ENCODE results near the gene CCBE1. TPM values are rescaled to one million over a fixed set of nuclear protein-coding genes. Genes with fewer than 3 reads are reported as not detected.
"Not testable (repeated sequence)": the region's sequence is repeated elsewhere in the genome, so short reads cannot be mapped to it uniquely, and the experiment has no call there.

CCBE1 gene
- 1 to 10 TPM in 1 of 2 donors, under 1 TPM in 1; 0.99 to 1.9 TPM for total RNA-seq
- 1 to 10 TPM; 1.8 to 2.7 TPM for polyA plus RNA-seq (ENCODE audit: insufficient read length in 2 of 2)
- long read RNA-seq, donor 1, full-length matches to known transcripts = 1 of 1 reads
- long read RNA-seq, donor 1, partial matches to known transcripts = 0 of 1 reads
- long read RNA-seq, donor 1, other reads (novel, unspliced or antisense) = 0 of 1 reads
- long read RNA-seq, donor 2 = 0 reads
- long read RNA-seq, donor 3 = 0 reads
- long read RNA-seq, donor 4, full-length matches to known transcripts = 14 of 14 reads
- long read RNA-seq, donor 4, partial matches to known transcripts = 0 of 14 reads
- long read RNA-seq, donor 4, other reads (novel, unspliced or antisense) = 0 of 14 reads

DNA sequence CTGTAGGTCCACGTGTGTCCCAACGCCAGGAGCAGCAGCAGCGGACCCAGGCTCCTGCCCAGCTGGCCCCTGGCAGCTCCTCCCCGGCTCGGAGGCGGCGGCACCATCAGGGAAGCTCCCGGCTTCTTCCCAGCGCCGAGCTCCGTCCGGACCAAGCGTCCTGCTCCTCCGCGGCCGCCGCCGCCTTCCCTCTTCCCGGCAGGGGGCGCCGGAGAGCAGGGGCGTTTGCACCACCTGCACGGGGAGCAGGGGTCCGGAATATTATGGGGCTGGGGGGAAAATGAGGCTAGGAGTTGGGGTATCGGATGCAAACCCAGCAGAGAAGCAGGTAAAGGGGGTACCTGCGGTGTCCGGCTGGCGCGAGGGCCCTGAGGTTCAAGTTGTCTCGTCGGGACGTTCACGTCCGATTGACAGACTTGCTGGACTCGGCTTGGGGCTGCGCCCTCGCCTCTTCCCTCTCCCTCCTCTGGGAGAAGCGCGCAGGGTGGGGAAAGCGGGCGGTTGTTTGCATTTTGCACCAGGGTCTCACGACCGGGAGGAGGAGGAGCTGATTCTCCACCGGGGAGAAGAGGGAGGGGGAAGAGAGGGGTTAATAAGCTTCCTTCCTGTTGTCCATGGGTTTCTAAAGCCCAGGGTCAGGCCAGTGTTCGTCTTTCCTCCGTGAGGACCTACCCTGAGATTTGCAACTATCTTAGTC, at the start of gene CCBE1:
CCBE1 (minus strand) TSS at position 188 of the 697 bp plus-strand sequence.
- 0% methylated on average over 38 of the region's 46 CpGs for WGBS (ENCODE audit: insufficient coverage)
- H3K9me3 ChIP-seq (ENCODE audit: control insufficient read depth, insufficient read depth, low read length) = no peaks in the 10 kb centered on the region
- peak in 2 of 6 donors; percentile 60 to 81 for DNase-seq (ENCODE audit: low read depth in 4 of 6, low spot score in 6 of 6)
- H3K4me1 ChIP-seq (ENCODE audit: control insufficient read depth, insufficient read depth, low read length) = peaks cover 21% of the 10 kb centered on the region
- H3K36me3 ChIP-seq (ENCODE audit: control insufficient read depth, insufficient read depth, low read length) = no peaks in the 10 kb centered on the region
- peaks cover 63% of the 10 kb centered on the region for H3K27me3 ChIP-seq (ENCODE audit: control insufficient read depth, insufficient read depth, low read length)
- no peak within 1 kb of the TSS for H3K27ac ChIP-seq (ENCODE audit: low read depth, low read length)
- H3K4me3 ChIP-seq (ENCODE audit: low read depth, low read length) = peak within 1 kb of the TSS; percentile 35

DNA sequence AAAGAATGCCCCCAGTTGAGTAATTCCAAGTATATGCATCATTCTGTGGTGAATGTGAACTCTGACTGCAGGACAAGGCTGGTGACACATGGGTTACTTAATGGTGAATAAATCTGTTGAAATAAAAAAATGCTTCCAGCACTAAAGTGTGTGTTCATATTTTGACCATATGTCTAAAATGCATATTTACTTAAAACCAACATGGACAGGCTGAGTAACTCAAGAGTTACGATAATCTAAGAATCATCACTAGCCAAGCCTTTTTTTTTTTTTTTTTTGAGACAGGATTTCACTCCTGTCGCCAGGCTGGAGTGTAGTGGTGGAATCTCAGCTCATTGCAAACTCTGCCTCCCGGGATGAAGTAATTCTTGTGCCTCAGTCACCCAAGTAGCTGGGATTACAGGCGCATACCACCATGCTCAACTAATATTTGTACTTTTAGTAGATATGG, 47.1 kb upstream of the CCBE1 start:
- Histone ChIP-seq H3K4me1 (ENCODE audit: control insufficient read depth, insufficient read depth, low read length) (no peaks in the 10 kb centered on the region), H3K4me3 (ENCODE audit: low read depth, low read length) (no peak overlapping the region), H3K27me3 (ENCODE audit: control insufficient read depth, insufficient read depth, low read length) (no peaks in the 10 kb centered on the region), H3K9me3 (ENCODE audit: control insufficient read depth, insufficient read depth, low read length) (no peaks in the 10 kb centered on the region), H3K36me3 (ENCODE audit: control insufficient read depth, insufficient read depth, low read length) (no peaks in the 10 kb centered on the region), H3K27ac (ENCODE audit: low read depth, low read length) (no peak overlapping the region)
- WGBS (ENCODE audit: insufficient coverage) = no CpG with 5 or more reads among the region's 4 CpGs
- no peak for DNase-seq (ENCODE audit: low read depth in 4 of 6, low spot score in 6 of 6)

DNA sequence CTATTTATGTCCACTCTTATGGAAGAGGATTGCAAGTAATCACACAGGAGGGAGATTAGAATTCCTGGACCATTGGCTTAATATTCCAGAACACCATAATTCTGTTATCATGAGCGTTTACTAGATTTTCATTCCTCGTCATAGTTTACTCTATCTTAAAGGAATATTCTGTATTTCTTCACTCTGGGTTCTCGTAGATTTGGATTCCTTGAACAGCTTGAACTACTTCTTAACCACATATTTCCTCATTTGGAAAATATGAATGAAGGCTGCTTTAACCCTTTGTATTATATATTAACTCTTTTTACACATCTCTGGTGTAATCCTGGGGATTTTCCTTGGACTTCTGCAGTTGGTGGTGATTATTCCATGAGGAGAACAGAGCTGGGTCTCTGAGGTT, 46.3 kb upstream of the CCBE1 start:
- Histone ChIP-seq H3K9me3 (ENCODE audit: control insufficient read depth, insufficient read depth, low read length) (no peaks in the 10 kb centered on the region), H3K27me3 (ENCODE audit: control insufficient read depth, insufficient read depth, low read length) (no peaks in the 10 kb centered on the region), H3K4me1 (ENCODE audit: control insufficient read depth, insufficient read depth, low read length) (no peaks in the 10 kb centered on the region), H3K27ac (ENCODE audit: low read depth, low read length) (no peak overlapping the region), H3K36me3 (ENCODE audit: control insufficient read depth, insufficient read depth, low read length) (no peaks in the 10 kb centered on the region), H3K4me3 (ENCODE audit: low read depth, low read length) (no peak overlapping the region)
- DNase-seq (ENCODE audit: low read depth in 4 of 6, low spot score in 6 of 6) = no peak
- WGBS (ENCODE audit: insufficient coverage) = no CpG with 5 or more reads among the region's 3 CpGs

DNA sequence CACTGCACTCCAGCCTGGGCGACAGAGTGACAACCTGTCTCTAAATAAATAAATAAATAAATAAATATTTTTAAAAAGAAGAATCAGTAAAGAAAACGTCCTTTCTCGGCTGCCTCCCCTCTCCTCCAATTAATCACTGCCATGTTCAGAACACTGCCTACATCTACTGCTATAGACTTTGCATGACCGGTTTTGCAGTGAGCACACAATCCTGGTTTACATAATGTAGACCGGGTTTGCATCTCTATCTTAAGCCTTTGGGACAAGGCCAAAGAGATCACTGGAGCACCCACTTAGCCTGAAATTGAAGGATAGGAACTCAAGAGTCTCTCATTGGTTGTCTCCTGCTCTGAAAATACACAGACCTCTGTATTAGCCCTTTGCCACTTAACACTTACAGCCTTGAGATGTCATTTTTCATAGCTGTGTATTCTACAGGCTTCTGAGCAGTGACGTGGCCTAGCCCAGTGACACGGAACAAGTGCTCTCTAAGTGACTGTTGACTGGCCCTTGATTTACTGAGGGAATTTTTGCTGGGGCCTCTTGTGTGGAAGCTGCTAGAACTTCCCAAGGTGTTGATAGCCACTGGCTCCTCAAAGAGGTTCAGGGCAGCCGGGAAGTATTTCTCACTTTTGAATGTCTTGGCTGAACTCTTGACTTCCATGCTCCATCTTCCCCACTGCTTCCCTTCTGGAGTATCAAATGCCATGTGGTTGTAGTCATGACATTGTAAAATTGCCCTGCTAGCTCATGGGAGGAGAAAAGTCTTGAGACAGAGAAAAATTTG, 45.3 kb upstream of the CCBE1 start:
- H3K9me3 ChIP-seq (ENCODE audit: control insufficient read depth, insufficient read depth, low read length) = no peaks in the 10 kb centered on the region
- H3K27ac ChIP-seq (ENCODE audit: low read depth, low read length) = no peak overlapping the region
- H3K27me3 ChIP-seq (ENCODE audit: control insufficient read depth, insufficient read depth, low read length) = no peaks in the 10 kb centered on the region
- no peaks in the 10 kb centered on the region for H3K36me3 ChIP-seq (ENCODE audit: control insufficient read depth, insufficient read depth, low read length)
- no peak overlapping the region for H3K4me3 ChIP-seq (ENCODE audit: low read depth, low read length)
- DNase-seq (ENCODE audit: low read depth in 4 of 6, low spot score in 6 of 6) = no peak
- 80% methylated on average over 4 of the region's 8 CpGs for WGBS (ENCODE audit: insufficient coverage)
- H3K4me1 ChIP-seq (ENCODE audit: control insufficient read depth, insufficient read depth, low read length) = no peaks in the 10 kb centered on the region

DNA sequence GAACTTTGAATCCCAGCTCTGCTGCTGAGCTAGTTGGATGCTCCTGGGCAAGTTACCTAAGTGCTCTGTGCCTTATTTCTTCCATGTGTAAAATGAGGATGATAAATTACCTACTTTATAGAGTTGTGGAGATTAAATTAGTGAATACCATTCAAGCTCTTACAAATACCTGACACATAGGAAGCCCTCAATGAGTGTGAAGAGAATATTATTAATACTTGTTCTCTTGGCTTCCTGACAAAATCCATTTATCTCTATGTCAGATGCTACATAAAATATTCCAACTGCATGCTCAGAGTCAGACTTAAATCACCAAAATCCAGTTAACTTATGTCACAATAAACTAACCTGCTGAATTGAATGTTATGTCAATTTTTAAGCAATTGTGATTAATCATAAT, 42.9 kb upstream of the CCBE1 start:
- no peaks in the 10 kb centered on the region for H3K9me3 ChIP-seq (ENCODE audit: control insufficient read depth, insufficient read depth, low read length)
- no peaks in the 10 kb centered on the region for H3K27me3 ChIP-seq (ENCODE audit: control insufficient read depth, insufficient read depth, low read length)
- DNase-seq (ENCODE audit: low read depth in 4 of 6, low spot score in 6 of 6) = peak in 1 of 6 donors; percentile 38
- H3K36me3 ChIP-seq (ENCODE audit: control insufficient read depth, insufficient read depth, low read length) = no peaks in the 10 kb centered on the region
- H3K27ac ChIP-seq (ENCODE audit: low read depth, low read length) = no peak overlapping the region
- H3K4me1 ChIP-seq (ENCODE audit: control insufficient read depth, insufficient read depth, low read length) = no peaks in the 10 kb centered on the region
- H3K4me3 ChIP-seq (ENCODE audit: low read depth, low read length) = no peak overlapping the region

DNA sequence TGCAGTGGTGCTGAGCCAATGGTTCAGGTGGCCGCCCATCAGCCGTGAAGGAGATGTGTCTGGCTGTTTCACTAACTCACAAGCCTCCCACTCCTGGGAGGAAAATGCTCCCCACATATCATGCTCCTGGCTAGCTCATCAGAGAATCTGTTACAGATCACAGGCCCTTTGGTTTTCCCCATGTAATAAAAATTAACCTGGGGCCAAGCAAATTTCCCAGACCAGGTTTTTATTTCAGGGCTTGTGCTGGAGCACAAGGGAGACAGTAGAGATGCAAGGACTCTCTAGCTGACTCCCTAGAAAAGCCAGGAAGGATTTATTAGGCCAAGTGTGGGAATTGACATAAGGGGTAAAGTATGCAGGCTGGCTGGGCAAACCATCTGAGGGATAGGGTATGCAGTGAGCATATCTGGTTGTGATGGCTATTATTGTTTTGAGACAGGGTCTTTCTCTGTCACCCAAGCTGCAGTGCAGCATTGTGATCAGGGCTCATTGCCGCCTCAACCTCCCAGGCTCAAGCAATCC, 40.6 kb upstream of the CCBE1 start:
- DNase-seq (ENCODE audit: low read depth in 4 of 6, low spot score in 6 of 6) = no peak

DNA sequence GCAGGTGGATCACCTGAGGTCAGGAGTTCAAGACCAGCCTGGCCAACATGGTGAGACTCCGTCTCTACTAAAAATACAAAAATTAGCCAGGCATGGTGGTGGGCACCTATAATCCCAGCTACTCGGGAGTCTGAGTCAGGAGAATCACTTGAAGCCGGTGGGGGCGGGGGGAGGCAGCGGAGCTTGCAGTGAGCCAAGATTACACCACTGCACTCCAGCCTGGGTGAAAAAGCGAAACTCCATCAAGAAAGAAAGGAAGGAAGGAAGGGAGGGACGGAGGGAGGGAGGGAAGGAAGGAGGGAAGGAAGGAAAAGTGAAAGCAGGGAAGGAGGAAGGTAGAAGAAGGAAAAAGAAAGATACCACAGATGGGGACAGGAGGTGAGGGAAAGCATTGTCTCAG, 40.1 kb upstream of the CCBE1 start:
- H3K27ac ChIP-seq (ENCODE audit: low read depth, low read length); H3K4me3 ChIP-seq (ENCODE audit: low read depth, low read length); DNase-seq (ENCODE audit: low read depth in 4 of 6, low spot score in 6 of 6); H3K9me3 ChIP-seq (ENCODE audit: control insufficient read depth, insufficient read depth, low read length); H3K4me1 ChIP-seq (ENCODE audit: control insufficient read depth, insufficient read depth, low read length); H3K36me3 ChIP-seq (ENCODE audit: control insufficient read depth, insufficient read depth, low read length); H3K27me3 ChIP-seq (ENCODE audit: control insufficient read depth, insufficient read depth, low read length): not testable (repeated sequence)
- WGBS (ENCODE audit: insufficient coverage) = 86% methylated on average over 5 of the region's 7 CpGs

More for the DNA sequence above, 40.6 kb upstream of the CCBE1 start:
- Histone ChIP-seq H3K36me3 (ENCODE audit: control insufficient read depth, insufficient read depth, low read length) (no peaks in the 10 kb centered on the region), H3K27ac (ENCODE audit: low read depth, low read length) (no peak overlapping the region), H3K4me3 (ENCODE audit: low read depth, low read length) (no peak overlapping the region), H3K27me3 (ENCODE audit: control insufficient read depth, insufficient read depth, low read length) (no peaks in the 10 kb centered on the region), H3K9me3 (ENCODE audit: control insufficient read depth, insufficient read depth, low read length) (no peaks in the 10 kb centered on the region), H3K4me1 (ENCODE audit: control insufficient read depth, insufficient read depth, low read length) (no peaks in the 10 kb centered on the region)
- WGBS (ENCODE audit: insufficient coverage) = 96% methylated on average over 3 of the region's 3 CpGs

DNA sequence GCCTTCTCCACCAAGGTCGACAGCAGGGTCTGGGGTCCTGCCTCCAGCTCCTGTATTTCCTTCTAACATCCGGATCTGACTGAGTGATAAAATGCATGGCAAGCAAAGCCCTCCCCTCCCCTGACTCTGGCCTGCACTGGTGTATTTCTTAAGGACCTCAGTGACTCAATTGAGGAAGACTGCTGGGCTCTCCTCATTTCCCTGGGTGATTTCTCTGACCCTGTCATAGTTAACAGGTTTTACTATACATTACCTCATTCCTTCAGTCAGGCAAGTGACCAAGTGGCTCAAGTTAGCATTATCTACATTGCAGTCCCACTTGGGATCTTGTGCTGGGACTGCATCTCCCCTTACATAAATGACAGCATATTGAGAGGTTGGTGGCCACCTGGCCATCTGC, 38.8 kb upstream of the CCBE1 start:
- H3K27me3 ChIP-seq (ENCODE audit: control insufficient read depth, insufficient read depth, low read length) = peaks cover 2% of the 10 kb centered on the region
- H3K27ac ChIP-seq (ENCODE audit: low read depth, low read length) = no peak overlapping the region
- 89% methylated on average over 2 of the region's 2 CpGs for WGBS (ENCODE audit: insufficient coverage)

DNA sequence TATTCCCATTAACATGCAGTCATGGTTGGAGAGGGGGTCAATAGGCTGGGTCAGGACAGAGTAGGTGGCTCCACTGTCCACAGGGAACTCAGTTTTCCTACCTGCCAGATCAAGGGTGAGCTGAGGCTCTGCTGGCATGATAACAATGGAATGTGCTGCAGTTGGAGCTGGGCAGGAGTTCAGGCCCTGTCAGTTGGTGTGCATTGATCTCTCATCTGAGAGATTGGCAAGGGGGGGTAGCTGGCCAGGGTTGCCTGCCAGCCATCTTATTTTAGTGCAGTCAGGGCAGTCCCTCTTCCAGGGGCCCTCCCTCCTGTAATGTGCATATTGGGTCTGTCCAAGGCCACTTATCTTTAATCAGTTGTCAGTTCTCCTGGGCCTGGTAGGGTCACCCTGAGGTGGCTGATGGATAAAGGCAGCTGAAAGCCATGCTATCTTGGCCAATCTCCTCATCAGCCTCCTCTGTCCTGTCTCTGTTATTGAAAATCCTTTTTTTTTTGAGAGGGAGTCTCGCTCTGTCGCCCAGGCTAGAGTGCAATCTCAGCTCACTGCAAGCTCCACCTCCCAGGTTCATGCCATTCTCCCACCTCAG, 38.1 kb upstream of the CCBE1 start:
- Histone ChIP-seq H3K36me3 (ENCODE audit: control insufficient read depth, insufficient read depth, low read length) (no peaks in the 10 kb centered on the region), H3K9me3 (ENCODE audit: control insufficient read depth, insufficient read depth, low read length) (no peaks in the 10 kb centered on the region), H3K27ac (ENCODE audit: low read depth, low read length) (no peak overlapping the region), H3K4me1 (ENCODE audit: control insufficient read depth, insufficient read depth, low read length) (no peaks in the 10 kb centered on the region), H3K27me3 (ENCODE audit: control insufficient read depth, insufficient read depth, low read length) (peaks cover 2% of the 10 kb centered on the region), H3K4me3 (ENCODE audit: low read depth, low read length) (no peak overlapping the region)
- DNase-seq (ENCODE audit: low read depth in 4 of 6, low spot score in 6 of 6) = no peak
- WGBS (ENCODE audit: insufficient coverage) = no CpG with 5 or more reads among the region's 2 CpGs

More for the DNA sequence above, 38.8 kb upstream of the CCBE1 start:
- no peaks in the 10 kb centered on the region for H3K9me3 ChIP-seq (ENCODE audit: control insufficient read depth, insufficient read depth, low read length)
- no peaks in the 10 kb centered on the region for H3K36me3 ChIP-seq (ENCODE audit: control insufficient read depth, insufficient read depth, low read length)
- no peak overlapping the region for H3K4me3 ChIP-seq (ENCODE audit: low read depth, low read length)
- DNase-seq (ENCODE audit: low read depth in 4 of 6, low spot score in 6 of 6) = no peak
- H3K4me1 ChIP-seq (ENCODE audit: control insufficient read depth, insufficient read depth, low read length) = no peaks in the 10 kb centered on the region
